ENCODE measurements around the gene MALRD1. TPM values are rescaled to one million over a fixed set of nuclear protein-coding genes. Genes with fewer than 3 reads are reported as not detected.

The MALRD1 gene
- total and polyA plus RNA-seq, 3 donors from 2014 or later = 3.3 to 26.7 (median 19.3) TPM

GRCh38 chr10:19466709-19467108 is 418.1 kb downstream of the MALRD1 start:
- DNase-seq = no peak

GRCh38 chr10:19468413-19468812 is 419.8 kb downstream of the MALRD1 start:
- Histone ChIP-seq H3K4me3 (no peak overlapping the region), H3K36me3 (ENCODE audit: low read depth, missing control alignments) (no peaks in the 10 kb centered on the region), H3K9me3 (no peaks in the 10 kb centered on the region), H3K27ac (no peak overlapping the region), H3K4me1 (no peaks in the 10 kb centered on the region), H3K27me3 (no peaks in the 10 kb centered on the region)
- TF ChIP-seq CTCF (IDR thresholded peaks at IDR 0.05) (no peak), POLR2A (IDR thresholded peaks at IDR 0.05) (no peak)
- intact Hi-C loops (cut with DNase I; ENCODE audit: low total_unique reads) = no loop called here
- no peak for DNase-seq
- WGBS, 2 donors = 26 to 38% methylated on average over 1 of the region's 1 CpG

More at GRCh38 chr10:19466709-19467108, 418.1 kb downstream of the MALRD1 start:
- intact Hi-C loops (cut with DNase I; ENCODE audit: low total_unique reads) = no loop called here
- H3K4me3 ChIP-seq = no peak overlapping the region
- no peak for TF ChIP-seq POLR2A (IDR thresholded peaks at IDR 0.05)
- no peak for TF ChIP-seq CTCF (IDR thresholded peaks at IDR 0.05)
- no peaks in the 10 kb centered on the region for H3K27me3 ChIP-seq
- WGBS, 2 donors = 76 to 89% methylated on average over 6 of the region's 6 CpGs
- H3K36me3 ChIP-seq (ENCODE audit: low read depth, missing control alignments) = no peaks in the 10 kb centered on the region
- H3K9me3 ChIP-seq = no peaks in the 10 kb centered on the region
- no peaks in the 10 kb centered on the region for H3K4me1 ChIP-seq
- no peak overlapping the region for H3K27ac ChIP-seq

- no peaks in the 10 kb centered on the region for H3K4me1 ChIP-seq
- 0% methylated on average over 1 of the region's 1 CpG for WGBS, 2 donors
- intact Hi-C loops (cut with DNase I; ENCODE audit: low total_unique reads) = no loop called here
- no peaks in the 10 kb centered on the region for H3K27me3 ChIP-seq
- H3K4me3 ChIP-seq = no peak overlapping the region
- no peaks in the 10 kb centered on the region for H3K9me3 ChIP-seq
- no peak for TF ChIP-seq CTCF (IDR thresholded peaks at IDR 0.05)
- no peak for TF ChIP-seq POLR2A (IDR thresholded peaks at IDR 0.05)
- DNase-seq = no peak
- no peak overlapping the region for H3K27ac ChIP-seq
- no peaks in the 10 kb centered on the region for H3K36me3 ChIP-seq (ENCODE audit: low read depth, missing control alignments)
Measured at GRCh38 chr10:19469521-19469920, 420.9 kb downstream of the MALRD1 start.

GRCh38 chr10:19479854-19480253 is 431.3 kb downstream of the MALRD1 start:
- no peak overlapping the region for H3K4me3 ChIP-seq
- no peaks in the 10 kb centered on the region for H3K4me1 ChIP-seq
- intact Hi-C loops (cut with DNase I; ENCODE audit: low total_unique reads) = no loop called here
- H3K27ac ChIP-seq = no peak overlapping the region
- H3K27me3 ChIP-seq = no peaks in the 10 kb centered on the region
- TF ChIP-seq CTCF (IDR thresholded peaks at IDR 0.05) = no peak
- no peak for TF ChIP-seq POLR2A (IDR thresholded peaks at IDR 0.05)
- no peak for DNase-seq
- no peaks in the 10 kb centered on the region for H3K9me3 ChIP-seq
- WGBS, 2 donors = 70 to 77% methylated on average over 4 of the region's 4 CpGs
- no peaks in the 10 kb centered on the region for H3K36me3 ChIP-seq (ENCODE audit: low read depth, missing control alignments)

- no peak for TF ChIP-seq CTCF (IDR thresholded peaks at IDR 0.05)
- no peak for TF ChIP-seq POLR2A (IDR thresholded peaks at IDR 0.05)
- intact Hi-C loops (cut with DNase I; ENCODE audit: low total_unique reads) = no loop called here
- H3K36me3 ChIP-seq (ENCODE audit: low read depth, missing control alignments) = no peaks in the 10 kb centered on the region
- no peaks in the 10 kb centered on the region for H3K9me3 ChIP-seq
- WGBS, 2 donors = 38 to 52% methylated on average over 3 of the region's 3 CpGs
- H3K4me3 ChIP-seq = no peak overlapping the region
- no peaks in the 10 kb centered on the region for H3K4me1 ChIP-seq
- H3K27ac ChIP-seq = no peak overlapping the region
- H3K27me3 ChIP-seq = no peaks in the 10 kb centered on the region
- DNase-seq = no peak
Measured at GRCh38 chr10:19480353-19480752, 431.8 kb downstream of the MALRD1 start.
